Mesenchymal stem cell (in vitro differentiated cells and primary cell): Measurements from ENCODE around the gene PPARA.

Source experiments
- DNase-seq: peaks from one replicate; pipeline ENCODE4 v3.0.0-alpha.2; 2013
- H2AFZ ChIP-seq: one replicate; pipeline ENCODE4 v1.6.1; 2013; ENCODE audit warnings: low read depth, mild to moderate bottlenecking, control low read depth, inconsistent platforms, low read length, moderate library complexity
- H2AK5ac ChIP-seq: 2 replicates; pipeline ENCODE4 v1.6.1; 2013; ENCODE audit warnings: low read length, moderate library complexity, mild to moderate bottlenecking, inconsistent platforms; ENCODE audit not compliant: severe bottlenecking
- H2BK120ac ChIP-seq: one replicate; pipeline ENCODE4 v1.6.1; 2013; ENCODE audit warnings: low read depth, mild to moderate bottlenecking, inconsistent platforms, low read length, moderate library complexity
- H2BK12ac ChIP-seq, 2 experiments: one replicate each; pipeline ENCODE4 v1.6.1; 2013; ENCODE audit warnings: inconsistent platforms in 2 of 2, low read length in 2 of 2, mild to moderate bottlenecking in 2 of 2, moderate library complexity in 2 of 2, control low read depth in 1 of 2
- H2BK15ac ChIP-seq: one replicate; pipeline ENCODE4 v1.6.1; 2013; ENCODE audit warnings: mild to moderate bottlenecking, low read depth, inconsistent platforms; ENCODE audit not compliant: poor library complexity, severe bottlenecking
- H2BK5ac ChIP-seq: 2 replicates; pipeline ENCODE4 v1.6.1; 2013; ENCODE audit warnings: low read depth, mild to moderate bottlenecking, low read length, control low read depth, inconsistent platforms; ENCODE audit not compliant: poor library complexity, severe bottlenecking
- H3K14ac ChIP-seq, 2 experiments: one replicate each; pipeline ENCODE4 v1.6.1; 2013; ENCODE audit warnings: inconsistent platforms in 2 of 2, low read length in 2 of 2, control low read depth in 1 of 2, mild to moderate bottlenecking in 1 of 2, moderate library complexity in 1 of 2
- H3K18ac ChIP-seq, 2 experiments: one replicate each; pipeline ENCODE4 v1.6.1; 2013; ENCODE audit warnings: inconsistent platforms in 2 of 2, low read length in 2 of 2, control low read depth in 1 of 2, low read depth in 1 of 2, mild to moderate bottlenecking in 1 of 2
- H3K23ac ChIP-seq, 2 experiments: one replicate each; pipeline ENCODE4 v1.6.1; 2013; ENCODE audit warnings: inconsistent platforms in 2 of 2, low read length in 2 of 2, mild to moderate bottlenecking in 2 of 2, moderate library complexity in 2 of 2, control low read depth in 1 of 2
- H3K27ac ChIP-seq: 2 replicates; pipeline ENCODE4 v1.5.1; 2013; ENCODE audit warnings: mild to moderate bottlenecking, moderate library complexity, low read length, control low read depth, inconsistent platforms; ENCODE audit not compliant: poor library complexity, severe bottlenecking
- H3K27me3 ChIP-seq, 2 experiments: 2 replicates each; pipeline versions ENCODE4 v1.6.1 to v1.7.0; 2013; ENCODE audit warnings: low read length in 2 of 2, mild to moderate bottlenecking in 2 of 2, moderate library complexity in 2 of 2, control low read depth in 1 of 2, inconsistent platforms in 1 of 2; ENCODE audit not compliant: control insufficient read depth in 1 of 2, insufficient read depth in 1 of 2
- H3K36me3 ChIP-seq, 2 experiments: 2 replicates each; pipeline versions ENCODE4 v1.6.1 to v1.7.0; 2013; ENCODE audit warnings: low read length in 2 of 2, control low read depth in 1 of 2, inconsistent platforms in 1 of 2, low read depth in 1 of 2, mild to moderate bottlenecking in 1 of 2; ENCODE audit not compliant: insufficient read depth in 2 of 2, control insufficient read depth in 1 of 2
- H3K4ac ChIP-seq, 2 experiments: one replicate each; pipeline ENCODE4 v1.6.1; 2013; ENCODE audit warnings: inconsistent platforms in 2 of 2, low read length in 2 of 2, mild to moderate bottlenecking in 2 of 2, moderate library complexity in 2 of 2, control low read depth in 1 of 2, low read depth in 1 of 2
- H3K4me1 ChIP-seq: 2 replicates; pipeline ENCODE4 v1.6.1; 2013; ENCODE audit warnings: low read depth, low read length, control low read depth; ENCODE audit not compliant: control insufficient read depth, insufficient read depth
- H3K4me2 ChIP-seq: 2 replicates; pipeline ENCODE4 v1.6.1; 2013; ENCODE audit warnings: low read length, mild to moderate bottlenecking, inconsistent platforms; ENCODE audit not compliant: poor library complexity, severe bottlenecking
- H3K4me3 ChIP-seq, 2 experiments: 2 replicates each; pipeline versions ENCODE4 v1.5.1 to v1.7.0; 2013; ENCODE audit warnings: low read length in 2 of 2, mild to moderate bottlenecking in 2 of 2, control low read depth in 1 of 2, low read depth in 1 of 2; ENCODE audit not compliant: insufficient read depth in 1 of 2
- H3K79me1 ChIP-seq: replicated peaks from 2 replicates; pipeline ENCODE4 v1.6.1; 2013; ENCODE audit warnings: mild to moderate bottlenecking, control low read depth, low read length, inconsistent platforms; ENCODE audit not compliant: poor library complexity, severe bottlenecking
- H3K9ac ChIP-seq: 2 replicates; pipeline ENCODE4 v1.7.0; 2013; ENCODE audit warnings: mild to moderate bottlenecking, low read length, moderate library complexity
- H3K9me3 ChIP-seq: 2 replicates; pipeline ENCODE4 v1.7.0; 2013; ENCODE audit warnings: mild to moderate bottlenecking, low read length; ENCODE audit not compliant: control insufficient read depth
- H4K8ac ChIP-seq: one replicate; pipeline ENCODE4 v1.6.1; 2013; ENCODE audit warnings: inconsistent platforms, mild to moderate bottlenecking, low read length, moderate library complexity
- H4K91ac ChIP-seq: one replicate; pipeline ENCODE4 v1.6.1; 2013; ENCODE audit warnings: mild to moderate bottlenecking, low read length, inconsistent platforms
- WGBS: methylation state at CpG from one replicate; pipeline ENCODE4 v1.1.7; 2013; ENCODE audit warnings: mixed read lengths; 5-methylcytosine and 5-hydroxymethylcytosine counted together

PPARA gene

GRCh38 chr22:46246178-46246577 is 95.9 kb downstream of the PPARA start:
- WGBS = 95% methylated on average over 10 of the region's 10 CpGs
- H3K23ac ChIP-seq = no peak overlapping the region
- H3K9ac ChIP-seq = no peak overlapping the region
- no peak overlapping the region for H2AK5ac ChIP-seq
- H4K8ac ChIP-seq = no peak overlapping the region
- H2BK5ac ChIP-seq = no peak overlapping the region
- peaks cover 31 to 41% of the 10 kb centered on the region in 2 experiments for H3K36me3 ChIP-seq
- no peak overlapping the region for H3K4me3 ChIP-seq
- no peaks in the 10 kb centered on the region for H3K9me3 ChIP-seq
- H3K27ac ChIP-seq = no peak overlapping the region
- H3K79me1 ChIP-seq = peaks cover 52% of the 10 kb centered on the region
- H2BK12ac ChIP-seq = no peak overlapping the region
- DNase-seq = no peak
- H3K18ac ChIP-seq = no peak overlapping the region
- no peak overlapping the region for H2BK15ac ChIP-seq
- H3K4me2 ChIP-seq = no peak overlapping the region
- H3K14ac ChIP-seq = no peak overlapping the region
- peaks cover 21% of the 10 kb centered on the region for H3K4me1 ChIP-seq
- H4K91ac ChIP-seq = no peak overlapping the region
- H2BK120ac ChIP-seq = no peak overlapping the region
- no peak overlapping the region for H3K4ac ChIP-seq
- no peaks in the 10 kb centered on the region for H3K27me3 ChIP-seq
- H2AFZ ChIP-seq = no peak overlapping the region

GRCh38 chr22:46247443-46247975 is 97.2 kb downstream of the PPARA start:
- no peaks in the 10 kb centered on the region for H3K9me3 ChIP-seq
- DNase-seq = no peak
- H3K4me2 ChIP-seq = no peak overlapping the region
- H4K91ac ChIP-seq = no peak overlapping the region
- H3K23ac ChIP-seq = no peak overlapping the region
- no peak overlapping the region for H3K27ac ChIP-seq
- no peak overlapping the region for H3K9ac ChIP-seq
- H3K36me3 ChIP-seq = peaks cover 27 to 41% of the 10 kb centered on the region in 2 experiments
- H3K4ac ChIP-seq = no peak overlapping the region
- H3K27me3 ChIP-seq = no peaks in the 10 kb centered on the region
- H2BK15ac ChIP-seq = no peak overlapping the region
- no peak overlapping the region for H3K18ac ChIP-seq
- no peak overlapping the region for H2BK120ac ChIP-seq
- H3K4me1 ChIP-seq = peaks cover 22% of the 10 kb centered on the region
- H4K8ac ChIP-seq = no peak overlapping the region
- H2BK5ac ChIP-seq = no peak overlapping the region
- no peak overlapping the region for H2AFZ ChIP-seq
- H2AK5ac ChIP-seq = no peak overlapping the region
- 94% methylated on average over 2 of the region's 2 CpGs for WGBS
- no peak overlapping the region for H3K14ac ChIP-seq
- H3K4me3 ChIP-seq = no peak overlapping the region
- no peak overlapping the region for H2BK12ac ChIP-seq
- peaks cover 52% of the 10 kb centered on the region for H3K79me1 ChIP-seq

- peak within 1 kb of the TSS; percentile 85 for H2BK120ac ChIP-seq
- peaks cover 43% of the 10 kb centered on the region for H3K79me1 ChIP-seq
- peak within 1 kb of the TSS; percentile 90 for H2BK15ac ChIP-seq
- no peaks in the 10 kb centered on the region for H3K27me3 ChIP-seq
- H3K4me2 ChIP-seq = peak within 1 kb of the TSS; percentile 97
- H3K27ac ChIP-seq = peak within 1 kb of the TSS; percentile 30
- peak within 1 kb of the TSS; percentile 99 for H2AFZ ChIP-seq
- peak within 1 kb of the TSS; percentile 88 to 94 for H3K4me3 ChIP-seq
- H4K8ac ChIP-seq = peak within 1 kb of the TSS; percentile 96
- H2BK12ac ChIP-seq = no peak within 1 kb of the TSS
- no peaks in the 10 kb centered on the region for H3K9me3 ChIP-seq
- H2BK5ac ChIP-seq = peak within 1 kb of the TSS; percentile 83
- H3K36me3 ChIP-seq = peaks cover 10 to 26% of the 10 kb centered on the region in 2 experiments
- H2AK5ac ChIP-seq = peak within 1 kb of the TSS; percentile 55
- peak within 1 kb of the TSS; percentile 90 for H4K91ac ChIP-seq
- H3K23ac ChIP-seq = peak within 1 kb of the TSS; percentile 7 to 91
- H3K9ac ChIP-seq = peak within 1 kb of the TSS; percentile 91
- H3K18ac ChIP-seq = peak within 1 kb of the TSS; percentile 93 to 99
- peak within 1 kb of the TSS in 1 of 2 experiments; percentile 99 for H3K14ac ChIP-seq
- peaks cover 20% of the 10 kb centered on the region for H3K4me1 ChIP-seq
- peak within 1 kb of the TSS; percentile 84 to 99 for H3K4ac ChIP-seq
- peak; percentile 85 for DNase-seq
- WGBS = 2% methylated on average over 74 of the region's 89 CpGs
These were observed 99.9 kb downstream of the PPARA start, which contains the start of gene CDPF1 for GRCh38 chr22:46250035-46250782. CDPF1 (minus strand) TSS chr22:46250293; CDS start chr22:46248284, 2,009 bp downstream.

GRCh38 chr22:46250783-46251125 is 100.4 kb downstream of the PPARA start:
- Histone ChIP-seq H3K4me1 (peaks cover 20% of the 10 kb centered on the region), H4K91ac (peak overlapping the region; percentile 82), H3K27me3 (no peaks in the 10 kb centered on the region), H3K36me3 (peaks cover 10 to 20% of the 10 kb centered on the region in 2 experiments), H3K27ac (no peak overlapping the region), H3K23ac (no peak overlapping the region), H3K79me1 (peaks cover 41% of the 10 kb centered on the region), H2BK5ac (no peak overlapping the region), H2BK120ac (no peak overlapping the region), H2AFZ (peak overlapping the region; percentile 93), H3K14ac (peak overlapping the region in 1 of 2 experiments; percentile 96), H3K9ac (peak overlapping the region; percentile 91), H3K18ac (peak overlapping the region; percentile 93 to 99), H2AK5ac (no peak overlapping the region), H2BK12ac (no peak overlapping the region), H3K4me3 (peak overlapping the region; percentile 88 to 94), H3K9me3 (no peaks in the 10 kb centered on the region), H4K8ac (peak overlapping the region; percentile 96), H2BK15ac (no peak overlapping the region), H3K4me2 (peak overlapping the region; percentile 97), H3K4ac (peak overlapping the region; percentile 84 to 94)
- DNase-seq = no peak
- WGBS = 39% methylated on average over 25 of the region's 25 CpGs
